ENCODE data around the gene C17orf114.
"Not testable (repeated sequence)": the region's sequence is repeated elsewhere in the genome, so short reads cannot be mapped to it uniquely, and the experiment has no call there.

The C17orf114 gene

DNA sequence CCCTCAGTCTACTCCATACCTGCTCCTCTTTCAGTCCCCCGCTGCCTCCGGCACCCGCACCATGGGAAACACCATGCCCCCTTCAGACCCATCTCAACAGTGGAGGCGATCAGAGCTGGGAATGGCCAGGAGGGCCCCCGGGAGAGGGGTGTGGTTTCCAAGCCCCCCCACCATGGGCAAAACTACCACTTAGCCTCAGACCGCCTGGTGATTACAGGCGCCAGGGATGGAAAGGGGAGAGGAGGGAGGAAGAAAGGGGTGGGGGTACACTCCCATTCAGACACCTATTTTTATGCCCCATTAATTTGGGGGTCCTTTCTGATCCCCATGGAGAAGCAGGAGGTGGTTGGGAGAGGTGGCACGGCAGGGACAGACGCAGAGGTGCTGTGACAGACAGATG is at the start of gene C17orf114:
Gene C17orf114, minus strand, starts transcription at position 101 of the 400 bp plus-strand sequence.
- DNase-seq, result no peak

DNA sequence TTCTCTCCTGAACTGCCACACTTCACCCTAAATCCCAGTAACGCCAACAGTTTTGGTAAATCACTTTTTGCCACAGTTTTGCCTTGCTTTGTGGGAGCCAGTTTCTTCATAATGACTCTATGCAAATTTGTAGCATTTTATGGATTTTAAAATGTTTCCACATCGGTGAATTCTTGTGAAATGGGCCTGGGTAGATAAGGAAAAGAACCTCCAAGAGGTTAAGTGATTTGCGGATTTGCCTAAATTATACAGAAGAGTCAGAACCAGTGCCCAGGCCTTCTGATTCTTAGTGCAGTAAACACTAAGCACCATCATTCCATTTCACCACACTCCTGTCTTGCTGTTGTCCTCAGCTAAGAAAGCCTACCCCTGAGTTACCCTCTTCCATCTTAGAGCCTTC is 49.0 kb upstream of the C17orf114 start:
- no peak for DNase-seq

DNA sequence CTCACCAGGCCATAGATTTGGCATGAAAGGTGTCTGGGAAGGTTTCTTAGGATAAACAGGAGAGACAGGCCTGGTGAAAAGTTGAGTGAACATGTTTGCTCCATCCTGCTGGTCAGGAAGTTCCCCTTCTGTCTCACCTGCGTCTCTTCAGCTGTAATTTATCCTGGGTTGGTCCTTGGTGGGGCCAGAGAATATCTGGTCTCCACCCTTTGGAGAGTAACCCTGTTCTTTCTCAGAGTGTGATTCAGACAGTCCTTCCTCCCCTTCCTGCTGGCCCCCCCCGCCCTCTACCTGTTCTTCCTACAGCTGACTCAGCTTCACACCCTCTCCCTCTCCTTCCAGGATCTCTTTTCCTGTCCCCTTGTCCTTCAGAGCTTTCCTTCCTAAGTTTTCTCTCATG is 48.1 kb upstream of the C17orf114 start:
- DNase-seq, result no peak

DNA sequence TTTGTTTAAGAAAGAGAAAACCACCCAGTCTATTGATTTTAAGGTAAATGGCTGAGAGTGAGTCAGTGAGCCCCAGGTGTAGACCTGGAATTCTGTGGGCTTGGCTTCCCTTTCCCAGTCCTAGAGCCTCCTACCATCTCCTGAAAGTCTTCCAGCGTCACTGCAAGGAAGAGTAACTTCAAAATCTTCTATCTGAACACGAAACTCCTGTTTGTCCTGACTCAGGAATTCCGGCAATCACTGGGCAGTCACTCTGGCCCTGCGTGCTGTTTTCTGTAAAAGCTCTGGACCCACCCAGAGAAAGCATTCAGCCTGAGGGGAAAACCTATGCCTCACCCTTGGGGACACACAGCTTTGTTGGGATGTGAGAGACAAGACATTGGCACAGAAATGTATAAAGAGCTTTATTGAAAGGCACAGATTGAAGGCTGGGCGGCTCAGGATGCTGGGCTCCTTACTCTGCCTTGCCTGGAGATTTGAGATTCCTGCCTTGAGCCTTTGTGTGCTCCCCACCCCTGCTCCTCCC is 46.9 kb upstream of the C17orf114 start:
- DNase-seq, result no peak

DNA sequence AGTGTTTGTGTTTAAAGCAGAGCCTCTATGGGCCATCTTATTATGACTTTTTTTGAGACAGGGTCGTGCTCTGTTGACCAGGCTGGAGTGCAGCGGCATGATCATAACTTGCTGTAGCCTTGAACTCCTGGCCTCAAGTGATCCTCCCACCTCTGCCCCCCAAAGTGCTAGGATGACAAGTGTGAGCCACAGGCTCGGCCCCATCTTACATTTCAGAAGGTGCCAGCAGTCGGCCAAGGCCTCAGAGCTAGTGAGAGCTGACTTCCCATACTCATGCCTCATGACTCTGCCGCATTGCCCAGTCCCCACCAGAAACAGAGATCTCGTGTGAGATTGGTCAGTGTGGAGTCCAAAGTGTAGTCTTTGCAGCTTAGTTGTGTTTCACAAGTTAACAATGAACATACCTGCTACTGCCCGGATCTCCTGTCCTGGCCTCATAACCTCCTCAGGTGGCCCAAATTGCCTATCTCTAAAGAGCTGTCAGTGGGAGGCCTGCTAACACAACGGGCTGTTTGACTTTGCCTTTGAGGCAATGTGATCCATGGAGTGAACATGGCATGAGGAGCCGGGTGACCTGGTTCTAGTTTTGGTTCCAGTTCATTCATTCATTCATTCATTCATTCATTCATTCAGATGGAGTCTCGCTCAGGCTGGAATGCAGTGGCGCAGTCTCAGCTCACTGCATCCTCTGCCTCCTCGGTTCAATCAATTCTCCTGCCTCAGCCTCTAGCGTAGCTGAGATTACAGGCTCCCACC is 44.7 kb upstream of the C17orf114 start:
- no peak for DNase-seq

DNA sequence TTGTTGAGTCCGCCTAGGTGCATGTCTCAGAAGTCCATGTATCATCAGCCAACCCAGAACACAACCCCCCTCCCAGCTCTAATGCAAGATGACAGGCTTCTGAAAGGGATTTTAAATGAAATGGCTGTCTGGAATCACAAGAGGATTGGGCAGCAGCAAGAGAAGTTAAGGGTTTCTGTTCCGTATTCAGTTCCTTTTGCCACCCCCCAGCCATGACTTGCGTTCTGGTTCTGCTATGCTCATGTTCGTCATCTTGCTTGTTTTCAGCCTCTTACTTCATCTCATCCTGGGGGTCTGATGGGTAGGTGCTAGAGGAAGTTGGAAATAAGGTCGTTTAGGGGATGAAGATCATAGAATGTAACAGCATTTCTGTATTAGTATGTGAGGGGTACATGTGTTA is 43.0 kb upstream of the C17orf114 start:
- DNase-seq, result no peak

DNA sequence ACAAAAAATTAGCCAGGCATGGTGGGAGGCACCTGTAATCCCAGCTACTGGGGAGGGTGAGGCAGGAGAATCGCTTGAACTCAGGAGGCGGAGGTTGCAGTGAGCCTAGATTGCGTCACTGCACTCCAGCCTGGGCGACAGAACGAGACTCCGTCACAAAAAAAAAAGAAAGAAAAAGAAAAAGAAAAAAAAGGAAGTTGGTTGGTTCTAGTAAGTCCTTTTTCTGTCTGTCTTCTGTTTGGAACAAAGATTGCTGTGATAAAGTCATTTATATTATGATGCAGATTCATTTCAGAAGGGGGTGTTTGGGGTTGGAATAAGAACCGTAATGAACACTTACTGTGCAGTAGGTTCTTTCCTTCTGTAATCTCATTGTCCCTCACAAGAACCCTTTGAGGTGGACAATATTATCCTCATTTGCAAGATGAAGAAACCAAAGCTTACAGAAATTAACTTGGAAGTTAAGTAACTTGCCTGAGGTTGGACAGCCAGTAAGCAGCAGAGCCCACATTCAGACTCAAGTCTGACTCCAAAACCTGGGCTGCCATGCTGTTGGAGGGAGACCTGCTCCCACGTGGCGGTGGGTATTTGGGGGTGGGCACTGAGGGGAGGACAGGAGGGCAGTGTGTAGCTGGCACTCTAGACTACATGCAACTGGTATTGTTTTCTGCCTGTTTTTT is 41.3 kb upstream of the C17orf114 start:
- no peak for DNase-seq

DNA sequence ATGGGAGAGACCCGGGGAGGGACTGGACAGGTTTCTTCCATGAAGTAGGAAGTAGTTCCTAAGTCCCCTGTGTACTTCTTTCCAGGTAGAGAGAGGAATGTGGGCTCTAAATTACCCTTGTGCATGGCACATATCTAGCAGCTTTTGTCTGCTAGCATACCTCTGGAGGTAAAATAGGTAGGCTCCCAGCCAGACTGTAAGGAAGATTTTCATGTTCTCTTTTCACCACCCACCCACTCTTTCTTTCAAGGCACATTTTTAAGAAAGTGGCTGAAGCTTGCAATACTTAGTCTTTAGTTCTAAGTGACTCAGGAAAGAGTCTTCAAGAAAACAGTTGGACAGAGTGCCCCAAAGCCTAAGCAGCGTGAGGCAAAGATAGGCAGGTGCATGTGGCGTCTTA is 40.2 kb upstream of the C17orf114 start:
- DNase-seq, result no peak

DNA sequence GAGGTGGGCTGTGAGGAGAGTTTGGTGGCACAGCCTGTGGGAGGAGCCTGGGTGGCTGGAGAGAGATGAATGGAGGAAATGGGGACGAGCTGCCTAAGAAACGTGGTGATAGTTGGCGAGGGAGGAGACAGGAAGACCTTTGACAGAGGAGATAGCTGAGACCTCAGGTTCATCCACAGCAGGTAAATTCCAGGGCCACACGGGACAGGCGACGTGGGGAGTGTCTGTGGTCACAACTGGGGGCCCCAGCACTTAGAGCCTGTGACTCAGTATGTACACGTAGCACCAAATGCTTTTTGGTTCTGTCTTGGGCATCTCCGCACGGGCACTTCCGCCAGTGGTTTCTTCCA is 38.7 kb upstream of the C17orf114 start:
- no peak for DNase-seq

DNA sequence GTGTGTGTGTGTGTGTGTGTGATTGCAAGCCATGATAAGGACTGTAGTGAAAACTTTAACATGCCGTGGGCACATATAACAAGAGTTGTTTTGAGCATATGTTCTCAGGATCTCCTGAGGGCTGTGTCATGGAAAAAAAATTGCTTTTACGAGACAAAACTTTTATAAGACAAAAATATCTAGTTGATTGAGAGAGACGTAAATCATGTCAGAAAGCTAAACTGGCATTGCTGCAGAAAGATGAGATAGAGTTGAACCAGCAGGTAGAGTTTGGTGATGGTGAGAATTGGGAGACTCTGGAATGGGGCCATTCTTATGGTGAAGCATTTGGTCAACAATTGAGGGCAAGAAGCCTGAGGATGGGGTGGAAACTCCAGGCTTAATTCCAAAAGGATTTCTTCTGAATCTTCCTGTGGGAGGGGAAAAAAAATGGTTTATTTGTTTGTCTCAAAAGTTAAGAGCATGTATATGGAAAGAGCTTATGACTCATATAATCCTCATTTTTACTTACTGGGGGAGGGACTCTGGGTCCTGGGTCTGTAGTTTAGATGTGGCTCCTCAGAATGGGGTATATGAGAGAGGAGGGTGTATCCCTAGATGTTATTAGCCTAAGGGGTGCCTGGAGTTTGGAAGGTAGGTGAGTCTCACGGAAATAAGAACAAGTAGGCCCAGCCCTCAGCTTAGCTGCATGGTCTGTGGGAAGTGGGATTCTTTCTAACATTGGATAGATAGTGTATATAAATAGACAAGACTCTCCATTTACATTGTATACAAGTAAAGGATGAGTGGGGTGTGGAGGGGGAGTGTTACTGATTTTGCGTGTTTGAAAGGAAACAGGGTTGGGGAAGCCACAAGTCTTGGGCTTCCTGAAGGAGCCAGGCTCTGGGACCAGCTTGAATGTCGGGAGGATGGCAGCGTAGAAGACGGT is 38.1 kb upstream of the C17orf114 start:
- no peak for DNase-seq

DNA sequence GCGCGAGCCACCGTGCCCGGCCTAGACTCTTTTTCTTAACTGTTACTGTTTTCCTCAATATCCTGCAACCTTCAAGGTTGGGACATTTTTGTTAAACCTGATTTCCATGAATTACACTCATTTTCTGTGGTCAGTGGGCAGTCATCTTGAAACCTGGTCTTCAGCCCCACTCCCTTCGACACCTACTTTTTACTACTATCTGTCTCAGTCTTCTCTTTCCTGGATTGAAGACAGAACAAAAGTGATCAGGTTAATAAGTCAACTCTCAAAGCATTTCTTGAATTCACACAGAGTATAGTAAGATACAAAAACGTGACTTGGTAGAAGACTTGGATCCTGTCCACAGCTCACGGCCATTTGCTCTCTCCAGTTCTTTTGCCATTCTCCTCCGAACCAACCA is 37.1 kb upstream of the C17orf114 start:
- no peak for DNase-seq

DNA sequence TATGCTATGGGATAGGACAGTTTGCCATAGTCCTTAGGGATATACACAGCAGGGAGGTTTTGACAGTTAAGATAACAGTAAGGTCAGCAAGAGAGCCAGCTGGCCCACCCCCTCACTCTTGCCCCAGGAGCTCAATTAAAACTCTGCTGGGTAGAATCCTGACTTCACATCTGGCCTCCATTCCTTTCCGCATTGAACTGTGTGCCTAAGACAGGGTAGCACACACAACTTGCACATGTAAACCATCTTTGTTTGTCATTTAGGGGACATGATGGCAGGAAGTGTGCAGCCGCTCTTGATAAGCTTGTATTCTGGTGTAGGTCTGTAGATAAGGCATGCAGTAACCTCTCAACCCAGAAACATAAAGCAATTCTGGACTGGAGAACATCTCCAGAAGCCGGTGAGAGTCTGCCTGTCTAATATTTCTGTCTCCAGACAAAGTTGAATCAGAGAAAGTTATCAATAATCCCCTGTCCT is 36.2 kb upstream of the C17orf114 start:
- DNase-seq, result no peak

DNA sequence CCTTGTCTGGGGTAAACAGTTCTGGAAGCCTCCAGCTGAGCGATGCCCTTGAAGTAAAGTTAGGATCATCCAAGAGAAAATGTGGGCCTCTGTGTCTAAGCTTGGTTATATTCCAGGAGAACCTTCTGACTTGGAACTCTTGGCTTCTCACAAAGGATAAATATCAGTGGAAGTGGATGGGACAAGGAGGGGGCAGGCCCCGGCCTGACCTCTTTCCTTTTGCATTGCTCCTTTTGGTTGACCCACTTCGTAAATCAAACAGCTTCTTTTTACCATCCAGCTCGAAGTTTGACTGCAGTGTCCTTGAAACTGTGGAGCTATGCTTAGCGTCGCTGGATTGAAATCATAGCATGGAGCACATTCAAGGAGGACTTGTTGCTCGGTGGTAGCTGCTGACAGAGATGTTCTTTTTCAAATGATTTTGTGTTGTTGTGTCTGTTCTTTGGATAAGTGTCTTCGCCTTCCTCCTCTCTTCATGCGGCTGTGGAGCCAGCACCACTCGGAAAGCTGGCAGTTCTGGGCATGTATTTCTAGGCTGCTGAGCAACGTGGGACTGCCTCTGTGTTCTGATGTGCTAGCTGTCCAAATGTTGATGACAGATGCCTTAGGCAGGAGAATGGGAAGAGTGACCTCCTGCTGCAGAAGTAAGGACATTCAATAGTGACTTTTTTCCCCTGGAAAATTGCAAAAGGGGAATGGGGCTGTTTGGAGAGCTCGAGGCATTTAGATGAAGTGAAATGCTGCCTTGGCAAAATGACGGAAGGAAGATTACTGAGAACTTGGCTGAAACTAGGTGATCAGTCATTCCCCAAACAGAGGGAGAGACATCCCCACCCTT is 35.6 kb upstream of the C17orf114 start:
- no peak for DNase-seq

DNA sequence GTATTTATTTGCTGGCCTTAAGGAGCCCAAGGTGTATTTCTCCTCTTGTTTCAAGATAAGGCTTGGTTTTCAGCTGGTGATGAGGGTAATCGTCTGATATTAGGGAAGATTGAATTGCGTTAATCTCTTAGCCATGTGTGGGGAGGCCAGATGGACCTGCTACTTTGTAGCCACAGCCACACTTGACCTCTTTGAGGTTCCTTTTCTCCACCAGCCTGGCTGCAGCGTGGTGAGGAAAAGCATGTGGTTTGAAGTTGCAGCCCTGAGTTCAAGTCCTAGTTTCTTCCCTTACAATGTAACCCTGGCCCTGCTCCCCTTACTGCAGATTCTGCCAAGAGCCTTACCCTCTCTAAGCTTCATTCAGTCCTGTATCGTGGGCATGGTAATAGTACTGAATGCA is 34.1 kb upstream of the C17orf114 start:
- no peak for DNase-seq

DNA sequence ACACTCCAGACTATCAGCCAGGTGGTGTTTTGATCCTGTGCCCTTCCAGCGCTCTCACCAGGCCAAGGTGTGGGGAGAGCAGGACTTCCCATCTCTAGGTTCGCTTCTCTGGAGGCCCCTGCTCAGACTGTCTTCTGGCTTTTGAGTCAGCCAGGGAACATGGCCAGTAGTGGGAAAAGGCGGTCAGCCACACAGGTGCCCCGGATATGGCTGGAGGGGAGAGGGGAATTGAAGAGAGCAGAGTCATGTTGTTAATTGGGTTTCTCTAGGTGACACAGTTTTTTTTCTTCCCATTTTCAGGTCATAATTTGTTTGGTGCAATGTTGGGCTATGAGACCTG is 32.5 kb upstream of the C17orf114 start:
- no peak for DNase-seq

DNA sequence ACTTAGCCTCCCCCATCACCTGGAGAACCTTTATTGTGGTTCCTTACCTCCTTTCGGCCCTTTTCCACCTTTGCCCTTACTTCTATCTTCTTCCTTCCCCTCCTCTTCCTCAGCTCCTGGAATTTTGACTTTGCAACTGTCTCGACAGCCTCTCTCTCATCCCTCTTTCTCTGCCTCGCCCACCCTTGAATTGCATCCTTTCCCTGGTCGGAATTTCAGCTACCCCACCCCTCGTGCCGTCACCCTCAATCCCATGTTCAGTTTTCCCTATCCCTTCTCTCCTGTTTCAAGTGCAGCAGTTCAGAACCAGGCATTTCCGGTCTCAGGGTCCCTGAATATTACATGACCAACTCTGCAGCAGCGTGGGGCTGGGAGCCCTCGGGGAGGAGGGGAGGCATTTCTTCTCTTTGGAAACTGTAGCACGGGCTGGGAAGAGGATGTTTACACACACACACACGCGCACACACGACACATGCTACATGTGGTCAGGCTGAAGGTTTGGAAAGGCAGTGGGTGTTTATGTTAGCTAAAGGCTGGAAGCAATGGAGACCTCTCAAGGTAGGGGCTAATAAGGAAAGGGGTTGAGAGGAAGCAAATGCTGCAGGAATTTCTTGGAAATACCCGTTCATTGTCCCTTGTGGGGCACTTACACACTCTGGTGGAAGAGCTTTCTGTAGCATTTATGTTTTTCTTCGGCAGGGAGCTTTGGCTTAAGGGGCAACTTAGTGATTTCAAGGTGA is 32.0 kb upstream of the C17orf114 start:
- no peak for DNase-seq

DNA sequence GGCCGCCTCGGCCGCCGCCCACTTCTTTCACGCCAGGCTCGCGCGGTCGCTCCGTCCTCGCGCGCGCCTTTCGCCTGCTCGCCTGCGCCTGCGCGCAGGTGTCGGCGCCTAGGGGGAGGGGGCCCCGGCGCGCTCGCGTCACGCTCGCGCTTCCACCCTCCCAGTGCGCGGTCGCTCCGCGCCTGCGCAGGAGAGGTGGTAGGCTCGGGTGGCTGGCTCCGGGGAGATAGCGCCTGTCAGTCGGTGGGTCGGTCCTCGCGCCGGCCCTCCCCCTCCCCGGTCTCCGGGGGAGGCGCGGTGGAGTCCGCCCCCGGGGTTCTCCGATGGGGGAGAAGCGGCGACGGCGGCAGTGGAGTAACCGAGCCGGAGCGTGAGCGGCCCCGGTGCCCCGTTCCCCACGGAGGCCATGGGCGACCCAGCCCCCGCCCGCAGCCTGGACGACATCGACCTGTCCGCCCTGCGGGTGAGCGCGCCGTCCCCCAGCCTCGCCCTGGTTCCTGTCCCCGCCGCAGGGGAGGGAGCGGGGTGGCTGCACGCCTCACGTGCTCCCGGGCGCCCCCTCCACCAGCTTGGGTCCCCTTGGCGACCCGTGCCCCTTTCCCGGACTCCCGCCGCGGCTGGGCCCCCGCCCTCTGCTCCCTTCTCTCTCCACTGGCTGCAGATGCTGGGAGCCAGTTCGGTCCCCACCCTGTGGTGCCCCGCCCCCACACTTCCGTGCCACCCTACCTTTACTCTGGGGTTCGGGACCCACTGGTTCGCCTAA is 31.2 kb upstream of the C17orf114 start, which contains the start of gene MINK1:
Gene MINK1, plus strand, starts transcription at position 163 of the 763 bp plus-strand sequence. Its CDS starts 244 bp downstream, at position 407.
- peak; percentile 71 to 95 for DNase-seq

DNA sequence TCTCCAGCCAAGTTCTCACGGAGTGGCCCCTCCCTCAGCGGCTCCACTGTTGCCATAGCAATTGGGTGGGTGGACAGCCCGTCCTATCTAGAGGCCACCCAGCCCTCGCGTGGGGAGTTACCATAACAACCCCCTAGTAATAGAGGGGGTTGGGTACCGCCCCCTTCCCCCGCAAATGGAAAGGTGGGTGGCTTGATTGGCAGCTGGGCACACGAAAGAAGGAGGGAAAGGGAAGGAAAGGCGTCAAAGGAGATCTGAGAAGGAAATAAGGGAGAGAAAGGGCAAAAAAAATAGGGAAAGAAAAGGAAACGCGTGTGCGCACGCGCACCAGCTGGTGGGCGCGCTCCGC is 30.7 kb upstream of the C17orf114 start:
- not testable (repeated sequence) for DNase-seq

DNA sequence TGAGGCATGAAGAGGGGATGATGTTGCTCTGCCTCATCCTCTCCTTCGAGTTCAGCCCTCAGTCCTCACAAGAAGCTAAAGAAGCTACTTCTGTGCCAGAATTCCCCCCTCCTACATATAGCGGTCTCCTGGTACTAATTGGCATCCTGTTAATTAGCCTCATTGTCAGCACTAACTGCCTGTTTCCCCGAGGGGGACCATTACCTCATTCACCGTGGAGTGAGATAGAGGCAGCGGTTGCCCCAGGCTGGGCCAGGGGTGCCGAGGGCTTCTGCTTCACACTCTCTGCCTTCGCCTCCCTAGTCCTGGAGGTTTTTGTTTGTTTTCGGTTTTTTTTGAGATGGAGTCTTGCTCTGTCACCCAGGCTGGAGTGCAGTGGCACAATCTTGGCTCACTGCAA is 25.3 kb upstream of the C17orf114 start:
- no peak for DNase-seq

DNA sequence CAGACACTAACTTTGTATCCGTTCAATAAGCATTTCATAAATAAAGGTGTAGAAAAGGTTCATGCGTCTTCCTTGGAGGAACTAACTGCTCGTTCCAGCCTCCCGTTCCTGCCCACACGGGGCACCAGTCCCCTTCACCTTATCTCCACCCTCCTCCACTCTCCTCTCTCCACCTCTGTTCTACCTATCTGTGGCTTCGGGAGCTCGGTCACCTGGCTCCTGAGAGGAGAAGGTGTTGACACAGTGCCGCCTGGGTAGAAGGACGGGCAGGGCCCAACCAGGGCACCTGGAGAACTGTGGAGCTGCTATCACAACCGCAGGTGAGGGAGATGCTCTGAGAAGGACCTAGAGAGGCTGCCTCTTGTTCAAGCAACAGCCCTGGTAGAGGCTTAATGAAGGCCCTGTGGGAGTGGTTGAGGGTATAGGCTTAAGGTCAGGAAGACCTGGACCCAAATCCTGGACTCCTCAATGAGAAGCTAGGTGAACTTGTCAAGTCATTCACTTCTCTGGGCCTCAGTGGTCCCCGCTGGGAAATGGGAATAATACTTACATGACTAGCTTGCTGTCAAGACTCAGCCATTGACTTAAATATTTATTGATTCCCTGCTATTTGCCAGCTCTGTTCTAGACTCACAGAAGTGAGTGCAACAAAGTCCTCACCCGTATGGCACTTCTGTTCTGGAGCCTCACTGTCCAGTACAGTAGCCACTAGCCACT is 21.4 kb upstream of the C17orf114 start:
- no peak for DNase-seq
